Hematopoietic multipotent progenitor cell treated with erythropoietin and hydrocortisone succinate and interleukin-3 and kit ligand, for 6 days (in vitro differentiated cells): ENCODE data around the gene LILRA5.
"Not testable (repeated sequence)": the region's sequence is repeated elsewhere in the genome, so short reads cannot be mapped to it uniquely, and the experiment has no call there.

ENCODE experiments used
- DNase-seq: peaks from one replicate; pipeline ENCODE4 v3.0.0-alpha.2; 2015

The LILRA5 gene

DNA sequence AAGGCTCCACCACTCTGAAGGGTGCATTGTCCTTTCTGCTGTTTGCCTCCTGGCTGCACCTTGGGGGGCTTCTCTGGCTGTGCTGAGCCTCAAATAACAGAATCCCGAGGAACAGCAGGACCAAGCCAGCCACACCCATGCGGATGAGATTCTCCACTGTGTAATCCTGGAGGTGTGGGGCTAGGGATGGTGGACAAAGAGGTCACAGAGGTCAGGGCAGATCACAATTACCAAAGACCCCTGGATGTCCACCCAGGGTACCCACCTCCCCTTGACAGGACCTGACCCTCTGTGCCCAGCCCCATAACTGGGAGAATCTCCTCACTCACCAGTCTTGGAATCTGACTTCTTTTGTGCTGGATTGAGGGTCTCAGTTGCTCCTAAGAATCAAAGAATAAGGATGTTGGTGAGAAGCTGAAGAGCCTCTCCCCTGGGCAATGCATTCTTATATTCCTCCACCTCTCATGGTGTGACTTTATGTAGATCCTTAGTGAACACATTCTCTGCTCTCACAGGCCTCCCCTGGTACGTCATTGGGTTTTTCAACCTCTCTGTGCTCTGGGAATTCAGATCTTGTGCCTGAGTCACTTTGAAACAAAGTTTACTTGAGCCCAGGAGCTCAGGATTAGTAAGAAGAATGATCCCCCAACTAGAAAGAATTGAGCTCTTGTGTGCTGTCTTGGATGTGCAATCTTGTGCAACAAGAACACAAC is 20.8 kb upstream of the LILRA5 start:
- no peak for DNase-seq

DNA sequence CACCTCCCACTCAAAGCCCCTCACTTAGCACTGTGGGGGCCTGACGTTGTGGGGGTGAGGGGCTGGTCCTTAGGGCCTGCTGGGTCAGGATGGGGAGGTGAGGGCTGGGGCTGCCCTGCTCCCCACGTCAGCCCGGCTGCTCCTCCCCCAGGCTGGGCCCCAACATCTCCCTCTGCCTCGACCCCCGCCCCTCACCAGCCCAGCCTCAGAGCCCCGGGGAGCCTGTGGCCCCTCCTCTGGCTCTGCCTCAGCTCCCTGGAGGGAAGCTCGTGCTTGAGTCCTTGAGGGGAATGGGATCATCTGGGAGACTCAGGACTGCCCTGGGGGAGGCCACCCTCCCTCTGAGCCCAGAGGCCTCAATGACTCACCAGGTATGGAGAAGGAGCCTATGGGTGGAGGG is 19.2 kb upstream of the LILRA5 start:
- DNase-seq: no peak

DNA sequence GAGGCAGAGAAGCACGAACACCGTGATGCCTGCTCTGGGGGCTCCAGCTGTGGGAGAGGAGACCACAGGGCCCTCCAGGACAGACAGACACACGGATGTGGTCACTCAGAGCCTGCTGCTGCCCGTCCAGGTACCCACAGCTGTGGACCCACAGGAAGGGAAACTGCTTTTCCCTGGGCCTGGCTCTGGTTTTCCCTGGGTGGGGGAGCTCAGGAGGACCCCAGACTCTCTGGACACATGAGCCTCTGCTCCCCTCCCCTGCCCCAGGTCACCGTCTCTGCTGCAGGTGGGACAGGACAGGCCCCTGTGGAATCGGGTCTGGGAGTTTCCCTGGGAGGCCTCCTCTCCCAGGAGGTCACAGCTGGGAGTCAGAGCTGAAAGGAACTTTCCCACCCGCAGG is 18.7 kb upstream of the LILRA5 start:
- no peak for DNase-seq

DNA sequence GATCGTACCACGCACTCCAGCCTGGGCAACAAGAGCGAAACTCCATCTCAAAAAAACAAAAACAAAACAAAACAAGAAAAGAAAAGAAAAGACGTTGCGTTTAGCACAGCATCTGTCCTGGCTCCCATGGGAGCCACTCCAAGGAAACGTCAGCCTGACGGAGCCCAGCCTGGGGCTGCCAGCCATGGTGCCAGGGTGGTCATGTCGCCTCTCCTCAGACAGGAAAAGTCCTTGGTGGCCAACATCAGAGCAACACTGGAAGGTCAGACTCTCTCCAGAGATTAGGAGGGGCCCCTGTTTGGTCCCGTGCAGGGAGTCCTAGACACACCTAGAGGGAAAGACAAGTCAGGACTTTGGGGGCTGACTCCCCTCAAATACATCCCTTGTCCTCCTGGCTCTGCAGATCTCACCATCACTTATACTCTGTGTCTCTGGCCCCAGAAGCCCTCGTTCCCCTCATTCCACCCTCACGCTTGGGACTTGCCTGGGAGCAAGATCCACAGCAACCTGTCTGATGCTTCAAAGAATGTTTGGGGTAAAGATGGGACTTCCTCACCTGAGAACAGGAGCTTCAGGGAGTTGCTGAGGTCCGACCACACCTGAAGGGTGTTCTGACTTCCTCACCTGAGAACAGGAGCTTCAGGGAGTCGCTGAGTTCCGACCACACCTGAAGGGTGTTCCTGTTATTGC is 16.7 kb upstream of the LILRA5 start:
- DNase-seq: no peak

DNA sequence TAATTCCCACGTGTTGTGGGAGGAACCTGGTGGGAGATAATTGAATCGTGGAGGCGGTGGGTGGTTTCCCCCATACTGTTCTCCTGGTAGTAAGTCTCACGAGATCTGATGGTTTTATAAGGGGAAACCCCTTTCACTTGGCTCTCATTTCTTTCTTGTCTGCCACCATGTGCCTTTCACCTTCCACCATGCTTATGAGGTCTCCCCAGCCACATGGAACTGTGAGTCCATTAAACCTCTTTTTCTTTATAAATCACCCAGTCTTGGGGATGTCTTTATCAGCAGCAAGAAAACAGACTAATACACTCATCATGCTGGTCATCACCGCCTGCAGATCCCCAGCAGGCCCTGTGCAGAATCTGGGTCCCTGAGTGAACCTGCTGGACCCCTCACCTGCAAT is 15.8 kb upstream of the LILRA5 start:
- not testable (repeated sequence) for DNase-seq

DNA sequence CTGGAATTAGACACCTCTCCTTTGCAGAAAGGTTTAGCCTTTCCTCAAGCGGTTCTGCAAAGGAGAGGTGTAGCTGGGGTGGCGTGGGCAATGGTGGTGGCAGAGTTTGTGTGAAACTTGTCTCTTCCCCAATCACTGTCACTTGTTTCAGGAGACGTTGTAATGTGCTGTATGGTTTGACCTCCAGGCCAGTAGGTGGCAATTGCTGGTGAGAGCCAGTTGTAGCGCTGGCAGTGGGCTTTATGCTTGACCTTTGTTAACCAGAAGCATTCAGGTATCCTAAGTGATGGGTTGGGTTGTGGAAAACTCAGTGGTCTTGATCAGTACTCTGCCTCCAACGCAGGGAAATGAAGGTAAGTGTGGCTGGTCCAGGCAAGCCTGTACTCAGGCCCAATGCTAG is 12.7 kb upstream of the LILRA5 start:
- no peak for DNase-seq

DNA sequence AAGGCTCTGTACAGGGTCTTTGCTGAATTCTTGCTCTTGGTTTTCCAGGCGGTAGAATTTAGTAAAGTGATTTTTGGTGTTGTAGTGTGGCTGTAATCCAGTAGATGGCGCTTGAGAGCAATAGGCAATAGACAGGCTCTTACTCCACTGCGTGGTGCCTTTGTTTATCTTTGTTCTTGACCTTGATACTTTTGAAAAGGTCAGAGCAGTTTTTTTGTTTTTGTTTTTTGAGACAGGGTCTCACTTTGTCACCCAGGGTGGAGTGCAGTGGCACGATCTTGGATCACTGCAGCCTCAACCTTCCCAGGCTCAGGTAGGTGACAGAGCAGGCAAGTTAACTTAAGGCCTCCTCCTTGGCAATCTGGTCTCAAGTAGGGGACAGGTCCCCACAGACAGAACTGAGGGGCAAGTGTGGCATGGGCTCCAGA is 12.2 kb upstream of the LILRA5 start:
- DNase-seq: peak; percentile 76

DNA sequence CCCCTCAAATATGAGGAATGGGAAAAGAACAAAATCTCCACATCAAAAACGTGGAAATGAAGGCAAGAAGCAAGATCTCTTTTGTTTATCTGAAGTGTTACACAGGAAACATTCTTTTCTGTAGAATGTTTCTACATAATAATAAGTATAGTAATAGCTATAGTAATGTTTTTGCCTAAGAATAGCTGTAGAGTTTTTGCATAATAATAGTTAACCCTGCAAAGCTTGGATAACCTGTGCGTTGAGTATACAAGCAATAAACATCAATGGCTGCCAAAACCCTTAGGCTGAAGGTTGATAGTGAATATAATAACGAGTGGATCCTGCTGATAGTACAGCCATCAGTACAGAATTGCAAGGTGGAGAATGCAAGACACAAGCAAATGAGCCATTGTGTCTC is 11.1 kb upstream of the LILRA5 start:
- no peak for DNase-seq

DNA sequence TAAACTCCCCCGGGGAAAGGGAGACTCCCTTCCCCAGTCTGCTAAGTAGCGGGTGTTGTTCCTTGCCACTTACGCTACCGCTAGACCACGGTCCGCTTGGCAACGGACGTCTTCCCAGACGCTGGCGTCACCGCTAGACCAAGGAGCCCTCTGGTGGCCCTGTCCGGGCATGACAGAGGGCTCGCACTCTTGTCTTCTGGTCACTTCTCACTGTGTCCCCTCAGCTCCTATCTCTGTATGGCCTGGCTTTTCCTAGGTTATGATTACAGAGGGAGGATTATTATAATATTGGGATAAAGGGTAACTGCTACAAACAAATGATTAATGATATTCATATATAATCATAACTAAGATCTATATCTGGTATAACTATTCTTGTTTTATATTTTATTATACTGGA is 10.0 kb upstream of the LILRA5 start:
- not testable (repeated sequence) for DNase-seq

DNA sequence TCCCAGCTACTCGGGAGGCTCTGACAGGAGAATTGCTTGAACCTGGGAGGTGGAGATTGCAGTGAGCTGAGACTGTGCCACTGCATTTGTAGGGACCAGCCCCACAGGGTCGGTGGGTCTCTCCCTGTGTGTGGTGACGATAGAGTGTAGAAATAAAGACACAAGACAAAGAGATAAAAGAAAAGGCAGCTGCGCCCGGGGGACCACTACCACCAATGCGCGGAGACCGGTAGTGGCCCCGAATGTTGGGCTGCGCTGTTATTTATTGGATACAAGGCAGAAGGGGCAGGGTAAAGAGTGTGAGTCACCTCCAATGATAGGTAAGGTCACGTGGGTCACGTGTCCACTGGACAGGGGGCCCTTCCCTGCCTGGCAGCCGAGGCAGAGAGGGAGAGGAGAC is 9.3 kb upstream of the LILRA5 start:
- DNase-seq: not testable (repeated sequence)

DNA sequence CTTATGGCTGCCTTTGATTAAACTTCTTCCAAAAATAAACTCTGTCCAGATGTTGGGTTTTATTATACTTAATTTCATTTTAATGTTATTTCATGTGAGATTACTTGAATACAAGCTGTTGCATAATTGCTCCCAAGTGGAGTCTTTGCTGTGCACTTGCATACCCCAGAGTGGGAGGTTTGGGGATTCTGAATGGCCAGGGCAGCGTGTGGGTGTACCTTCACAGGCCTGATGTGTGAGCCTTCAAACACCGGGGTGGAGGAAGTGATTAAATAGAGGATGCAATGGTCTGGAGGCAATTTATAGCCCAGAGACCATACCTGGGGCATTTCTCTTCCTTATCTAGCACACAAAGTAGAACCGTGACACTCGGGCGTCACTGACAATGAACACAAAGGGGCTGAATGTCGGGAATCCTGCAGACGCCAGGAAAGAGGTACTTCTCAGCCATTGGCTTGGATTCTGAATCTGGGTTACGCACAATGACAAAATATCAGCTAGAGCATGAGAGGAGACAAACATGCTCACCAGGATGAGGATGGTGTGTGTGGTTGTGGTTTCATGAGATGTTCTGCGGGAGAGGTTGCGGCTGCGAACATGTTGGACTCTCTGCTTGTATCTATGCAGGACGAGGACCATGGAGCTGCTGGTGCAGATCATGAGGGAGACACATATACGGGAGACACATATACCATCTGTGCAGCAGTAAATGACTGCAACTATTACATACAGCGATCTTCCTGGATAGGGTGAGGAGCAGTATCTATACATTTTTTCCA is 7.1 kb upstream of the LILRA5 start:
- no peak for DNase-seq

DNA sequence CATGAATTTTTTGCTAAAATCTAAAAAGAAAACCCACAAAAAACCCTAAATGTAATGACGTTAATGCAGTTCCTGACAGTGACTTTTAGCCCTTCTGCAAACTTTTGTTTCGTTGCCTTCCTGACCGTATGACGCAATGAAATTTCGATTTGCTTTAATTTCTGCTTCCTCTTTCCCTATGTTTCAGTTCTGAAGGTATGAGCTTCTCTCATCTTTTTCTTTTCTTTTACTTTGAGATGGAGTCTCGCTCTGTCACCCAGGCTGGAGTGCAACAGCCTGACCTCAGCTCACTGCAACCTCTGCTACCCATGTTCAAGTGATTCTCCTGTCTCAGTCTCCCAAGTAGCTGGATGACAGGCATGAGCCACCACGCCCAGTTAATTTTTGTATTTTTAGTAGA is 6.1 kb upstream of the LILRA5 start:
- peak; percentile 49 for DNase-seq

DNA sequence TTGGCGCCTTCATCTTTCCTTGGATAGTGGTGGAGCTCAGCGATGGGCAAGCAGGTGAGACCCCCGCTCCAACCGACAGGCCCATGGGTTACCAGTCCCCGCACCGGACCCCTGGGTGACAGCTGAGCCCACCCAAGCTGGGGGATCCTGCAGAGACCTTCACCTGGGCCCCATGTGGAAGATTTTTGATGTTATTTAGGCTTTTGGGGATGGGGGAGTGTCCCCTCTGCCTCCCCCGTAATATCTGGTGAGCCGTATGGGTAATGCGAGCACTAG is 4.9 kb upstream of the LILRA5 start:
- no peak for DNase-seq

DNA sequence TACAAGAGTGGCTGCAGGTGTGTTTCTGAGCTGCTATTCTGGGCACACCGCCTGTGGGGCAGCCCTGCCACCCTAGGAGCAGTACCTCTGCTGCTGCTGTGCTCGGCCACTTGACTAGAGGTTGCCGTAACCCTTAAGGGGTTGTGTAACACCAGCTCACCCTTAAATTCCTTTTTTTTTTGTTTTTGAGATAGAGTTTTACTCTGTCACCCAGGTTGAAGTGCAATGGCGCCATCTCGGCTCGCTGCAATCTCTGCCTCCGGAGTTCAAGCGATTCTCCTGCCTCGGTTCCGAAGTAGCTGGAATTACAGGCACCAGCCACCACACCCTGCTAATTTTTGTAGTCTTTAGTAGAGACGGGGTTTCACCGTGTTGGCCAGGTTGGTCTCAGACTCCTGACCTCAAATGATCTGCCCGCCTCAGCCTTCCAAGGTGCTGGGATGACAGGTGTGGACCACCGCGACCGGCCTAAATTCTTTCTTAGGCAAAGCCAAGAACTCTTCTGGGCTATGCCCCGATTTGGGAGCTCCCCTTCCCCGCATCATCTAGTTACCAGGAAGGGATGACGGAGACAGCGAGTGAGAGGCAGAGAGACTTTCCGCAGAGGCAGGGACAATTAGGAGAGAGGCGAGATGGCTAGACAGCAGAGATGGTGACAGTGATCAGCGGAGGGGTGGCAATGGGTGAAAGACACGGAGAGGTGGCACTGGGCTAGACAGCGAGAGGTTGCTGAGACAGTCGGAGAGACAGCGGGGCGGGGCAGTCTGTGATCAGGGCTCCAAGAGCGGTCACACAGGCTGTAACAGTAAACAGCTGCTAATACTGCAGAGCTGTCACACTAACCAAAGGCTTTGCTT is 4.4 kb upstream of the LILRA5 start:
- DNase-seq: no peak

DNA sequence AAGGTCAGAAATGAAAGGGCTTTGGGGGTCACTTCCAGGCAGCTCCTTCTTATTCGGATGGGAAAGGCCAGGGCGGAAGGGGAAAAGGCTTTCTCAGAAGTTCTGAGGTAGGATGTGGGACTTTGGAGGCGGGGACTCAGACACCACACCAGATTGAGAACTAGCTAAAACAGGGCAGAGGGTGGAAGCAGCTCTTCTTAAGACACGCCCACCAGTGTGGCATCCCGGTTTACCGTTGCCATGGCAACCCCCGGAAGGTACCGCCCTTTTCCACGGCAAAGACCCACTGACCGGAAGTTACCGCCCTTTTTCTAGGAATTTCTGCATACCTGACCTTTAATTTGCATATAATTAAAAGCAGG is 3.8 kb upstream of the LILRA5 start:
- peak; percentile 18 for DNase-seq

DNA sequence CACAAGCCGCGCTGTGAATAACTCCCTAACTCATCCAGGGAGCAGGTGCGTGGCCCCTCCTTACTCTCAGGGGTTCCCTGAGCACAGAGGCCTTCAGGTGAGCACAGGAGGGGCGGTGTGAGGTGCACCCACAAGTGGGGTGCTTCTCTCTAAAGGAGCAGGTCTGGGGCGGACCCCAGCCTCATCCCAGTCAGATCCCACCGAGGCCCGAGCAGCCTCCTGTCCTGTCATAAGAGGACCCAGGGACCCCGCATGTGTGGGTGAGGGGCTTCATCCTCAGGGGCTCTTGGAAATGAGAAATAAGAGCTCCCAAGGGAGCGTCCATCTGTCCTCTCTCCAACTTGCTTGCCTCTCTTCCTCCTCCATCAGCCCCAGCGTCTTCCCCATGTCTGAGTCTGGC is 3.0 kb upstream of the LILRA5 start:
- no peak for DNase-seq

DNA sequence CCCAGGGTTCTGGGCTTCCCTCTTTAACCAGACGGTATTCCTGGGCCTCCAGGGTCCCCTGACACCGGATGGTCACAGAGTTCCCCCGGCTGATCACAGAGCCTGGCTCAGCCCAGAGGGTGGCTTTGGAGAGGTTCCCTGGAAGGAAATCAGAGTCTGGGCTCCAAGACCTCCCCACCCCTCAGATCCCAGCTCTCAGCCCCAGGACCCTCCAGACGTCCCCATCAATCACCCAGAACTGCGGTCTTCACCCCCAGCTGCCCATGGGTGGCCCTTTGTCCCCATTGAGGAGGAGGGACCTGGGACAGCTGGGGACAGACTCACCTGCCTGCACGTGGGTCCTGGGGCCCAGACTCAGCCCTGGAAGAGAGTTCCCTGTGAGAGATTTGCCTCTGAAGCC is 955 bp downstream of the LILRA5 start:
- DNase-seq: no peak

DNA sequence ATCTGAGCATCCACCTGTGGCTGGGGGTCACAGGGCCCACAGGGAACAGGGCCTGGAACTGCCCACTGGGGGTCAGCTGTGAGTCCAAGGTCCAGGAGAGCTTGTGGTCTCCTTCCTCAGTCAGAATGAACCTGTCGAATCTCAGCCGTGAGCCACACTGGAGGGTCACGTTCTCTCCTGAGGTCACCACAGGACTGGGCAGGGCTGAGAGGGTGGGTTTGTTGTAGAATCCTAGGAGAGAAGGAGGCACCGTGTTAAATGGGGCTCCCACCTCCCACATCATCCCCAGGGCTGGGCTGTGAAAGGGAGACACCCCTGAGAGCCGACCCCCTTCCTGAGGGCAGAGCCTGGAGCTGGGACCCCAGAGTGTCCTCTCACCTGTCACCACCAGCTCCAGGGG is 1.5 kb downstream of the LILRA5 start:
- no peak for DNase-seq

DNA sequence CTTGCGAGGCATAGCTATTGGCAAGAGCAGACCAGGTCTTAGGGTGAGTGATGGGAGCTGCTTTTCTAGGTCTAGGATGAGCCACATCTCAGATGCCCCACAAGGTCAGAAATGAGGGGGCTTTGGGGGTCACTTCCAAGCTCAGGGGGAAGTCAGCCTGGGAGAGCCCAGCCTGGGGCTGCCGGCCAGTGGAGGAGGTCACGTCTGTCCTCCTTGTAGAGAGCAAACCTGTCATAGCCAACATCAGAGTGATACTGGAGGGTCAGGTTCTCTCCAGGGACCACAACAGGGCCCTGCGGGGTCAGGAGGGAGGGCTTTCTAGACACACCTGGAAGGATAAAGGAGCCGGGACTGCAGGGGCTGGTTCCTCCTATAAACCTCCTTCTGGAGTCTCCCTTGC is 2.4 kb downstream of the LILRA5 start:
- no peak for DNase-seq

DNA sequence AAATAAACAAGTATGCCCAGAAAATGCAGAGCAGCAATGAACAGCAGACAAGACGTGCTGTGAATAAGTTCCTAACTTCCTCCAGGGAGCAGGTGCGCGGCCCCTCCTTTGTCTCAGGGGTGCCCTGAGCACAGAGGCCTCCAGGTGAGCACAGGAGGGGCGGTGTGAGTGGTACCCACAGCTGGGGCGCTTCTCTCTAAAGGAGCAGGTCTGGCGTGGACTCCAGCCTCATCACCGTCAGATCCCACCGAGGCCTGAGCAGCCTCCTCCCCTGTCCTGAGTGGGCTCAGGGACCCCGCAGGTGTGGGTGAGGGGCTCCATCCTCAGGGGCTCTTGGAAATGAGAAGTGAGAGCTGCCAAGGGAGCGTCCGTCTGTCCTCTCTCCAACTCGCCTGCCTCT is 3.2 kb downstream of the LILRA5 start:
- no peak for DNase-seq

DNA sequence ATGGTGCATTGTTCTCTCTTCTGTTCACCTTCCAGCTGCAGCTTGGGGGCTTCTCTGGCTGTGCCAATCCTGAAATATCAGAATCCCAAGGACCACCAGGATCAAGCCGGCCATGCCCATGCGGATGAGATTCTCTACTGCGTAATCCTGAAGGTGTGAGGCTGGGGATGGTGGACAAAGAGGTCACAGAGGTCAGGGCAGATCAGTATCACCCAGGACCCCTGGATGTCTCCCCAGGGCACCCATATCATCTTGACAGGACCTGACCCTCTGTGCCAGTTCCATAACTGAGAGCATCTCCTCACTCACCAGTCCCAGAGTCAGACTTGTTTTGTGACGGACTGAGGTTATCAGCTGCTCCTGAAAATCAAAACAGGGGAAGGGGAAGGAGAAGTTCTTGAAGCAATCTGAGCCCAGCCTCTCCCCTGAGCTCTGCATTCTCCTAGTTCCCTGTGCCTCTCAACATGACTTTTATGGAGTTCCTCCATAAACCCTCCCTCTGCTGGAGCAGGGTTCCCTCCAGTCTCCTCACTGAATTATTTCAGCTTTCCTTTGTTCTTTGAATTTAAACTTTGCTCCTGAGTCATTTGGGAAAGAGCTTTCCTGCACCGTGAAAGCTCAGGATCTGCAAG is 5.5 kb downstream of the LILRA5 start:
- no peak for DNase-seq

DNA sequence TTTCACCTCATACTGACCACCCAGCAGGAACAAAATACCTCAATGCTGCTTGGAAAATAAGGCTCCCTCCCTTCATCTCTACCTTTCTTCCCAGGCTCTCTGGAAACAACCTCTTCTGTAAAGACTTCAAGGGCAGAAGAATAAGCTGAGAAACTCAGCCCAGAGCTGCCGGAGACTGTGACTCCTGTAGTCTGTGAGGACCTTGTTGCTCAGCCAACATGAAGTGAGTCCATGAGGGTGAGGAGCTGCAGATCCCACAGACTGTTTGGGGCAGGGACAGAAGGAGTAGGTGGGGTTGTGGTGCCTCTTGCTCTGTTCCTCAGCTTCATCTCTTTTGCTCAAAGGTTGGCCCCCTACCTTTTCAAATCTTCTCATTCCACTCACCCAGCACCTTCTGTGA is 7.8 kb downstream of the LILRA5 start:
- no peak for DNase-seq

DNA sequence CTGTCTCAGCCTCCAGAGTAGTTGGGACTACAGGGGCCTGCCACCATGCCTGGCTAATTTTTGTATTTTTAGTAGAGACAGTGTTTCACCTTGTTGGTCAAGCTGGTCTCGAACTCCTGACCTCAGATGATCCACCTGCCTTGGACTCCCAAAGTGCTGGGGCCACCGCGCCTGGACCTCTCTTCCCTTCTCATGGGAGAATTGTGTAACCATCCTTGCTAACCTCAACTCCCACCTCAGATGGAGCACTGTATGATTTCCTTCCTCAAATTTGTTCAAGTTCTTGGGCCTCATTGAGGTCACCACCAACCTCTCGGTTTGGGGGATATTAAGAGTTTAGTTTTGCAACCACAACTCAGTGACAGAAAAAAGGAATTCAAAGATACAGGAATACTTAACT is 10.7 kb downstream of the LILRA5 start:
- peak; percentile 61 for DNase-seq
